H1 (cell line): ENCODE data around the gene ATL3. TPM values are rescaled to one million over a fixed set of nuclear protein-coding genes. Genes with fewer than 3 reads are reported as not detected.

ENCODE experiments used
- CTCF ChIA-PET: fragments of 300-600 bp; sonication (Branson Sonifier 250); formaldehyde crosslinking; loops from one replicate; lab custom pipeline; 2021; ENCODE audit not compliant: partially characterized antibody; lab: Charles Lee
- POLR2A ChIA-PET: fragments of 300-600 bp; sonication (Branson Sonifier 250); formaldehyde crosslinking; loops from one replicate; lab custom pipeline; 2021; ENCODE audit warnings: inconsistent platforms; ENCODE audit not compliant: partially characterized antibody; lab: Charles Lee
- DNase-seq, 2 experiments: peaks; one replicate each; pipeline versions ENCODE4 v3.0.0 to v3.0.0-alpha.2; 2010 to 2022; ENCODE audit warnings: low spot score in 2 of 2, low read depth in 1 of 2, mixed read lengths in 1 of 2
- FAIRE-seq: peaks from 2 replicates; lab custom pipeline; 2011; peaks lifted over from hg19 to GRCh38; lab: Jason Lieb, UNC
- H2AFZ ChIP-seq: 2 replicates; pipeline ENCODE4 v1.8.1; 2012; ENCODE audit warnings: low read length, inconsistent platforms
- H2AK5ac ChIP-seq: 2 replicates; pipeline ENCODE4 v1.6.1; 2013; ENCODE audit warnings: low read depth, low read length
- H2BK120ac ChIP-seq: replicated peaks from 2 replicates; pipeline ENCODE3; 2013; ENCODE audit warnings: low read depth, low read length, inconsistent platforms
- H2BK12ac ChIP-seq: 2 replicates; pipeline ENCODE4 v1.6.1; 2013; ENCODE audit warnings: low read depth, low read length
- H2BK15ac ChIP-seq: 2 replicates; pipeline ENCODE4 v1.6.1; 2013; ENCODE audit warnings: low read length
- H2BK20ac ChIP-seq: 2 replicates; pipeline ENCODE4 v1.6.1; 2013; ENCODE audit warnings: low read length
- H2BK5ac ChIP-seq: 2 replicates; pipeline ENCODE4 v1.6.1; 2013; ENCODE audit warnings: low read depth, low read length
- H3K14ac ChIP-seq: 2 replicates; pipeline ENCODE4 v1.6.1; 2013; ENCODE audit warnings: inconsistent platforms; ENCODE audit not compliant: insufficient read length
- H3K18ac ChIP-seq: 2 replicates; pipeline ENCODE4 v1.6.1; 2013; ENCODE audit warnings: low read length; ENCODE audit errors: extremely low read depth
- H3K23ac ChIP-seq: 2 replicates; pipeline ENCODE4 v1.6.1; 2013; ENCODE audit warnings: inconsistent platforms; ENCODE audit not compliant: insufficient read length
- H3K23me2 ChIP-seq: 2 replicates; pipeline ENCODE4 v1.6.1; 2013; ENCODE audit warnings: low read depth, low read length
- H3K27ac ChIP-seq: 2 replicates; pipeline ENCODE4 v1.6.1; 2011; ENCODE audit warnings: low read depth, low read length, inconsistent platforms
- H3K27me3 ChIP-seq, 4 experiments: replicated peaks in 1 of 4; 1 replicate in 1 of 4; 2 replicates in 3 of 4; pipeline versions ENCODE4 v1.6.1 to v1.8.1; 2011 to 2013; ENCODE audit warnings: low read length in 3 of 4, mild to moderate bottlenecking in 3 of 4, inconsistent platforms in 2 of 4, mixed read lengths in 2 of 4, moderate library complexity in 1 of 4; ENCODE audit not compliant: control insufficient read depth in 3 of 4, insufficient read depth in 3 of 4; ENCODE audit errors: extremely low read depth in 1 of 4
- H3K36me3 ChIP-seq, 4 experiments: 2 replicates each; pipeline versions ENCODE4 v1.6.1 to v1.8.1; 2011 to 2013; ENCODE audit warnings: mild to moderate bottlenecking in 4 of 4, low read length in 3 of 4, moderate library complexity in 2 of 4, control low read depth in 1 of 4, inconsistent platforms in 1 of 4; ENCODE audit not compliant: insufficient read depth in 4 of 4, control insufficient read depth in 2 of 4
- H3K4ac ChIP-seq: replicated peaks from 2 replicates; pipeline ENCODE3; 2013; ENCODE audit warnings: low read length, low read depth, mixed read lengths, inconsistent platforms; ENCODE audit not compliant: insufficient read length
- H3K4me1 ChIP-seq, 4 experiments: replicated peaks in 1 of 4; 1 replicate in 1 of 4; 2 replicates in 3 of 4; pipeline versions ENCODE4 v1.6.1 to v1.8.1; 2011 to 2013; ENCODE audit warnings: low read length in 3 of 4, inconsistent platforms in 2 of 4, mixed read lengths in 1 of 4; ENCODE audit not compliant: insufficient read depth in 4 of 4, control insufficient read depth in 3 of 4
- H3K4me2 ChIP-seq, 2 experiments: 2 replicates each; pipeline versions ENCODE4 v1.6.1 to v1.8.1; 2011 to 2013; ENCODE audit warnings: low read depth in 2 of 2, low read length in 2 of 2, control low read depth in 1 of 2, inconsistent platforms in 1 of 2, mild to moderate bottlenecking in 1 of 2; ENCODE audit not compliant: insufficient read depth in 1 of 2
- H3K4me3 ChIP-seq, 4 experiments: fragments of 200-600, 300-600 bp in 1 of 4; sonication (generic), shearing (Covaris generic), sonication (Bioruptor Twin) in 1 of 4; 2 replicates each; pipeline versions ENCODE4 v1.5.1 to v1.8.1; 2011 to 2016; ENCODE audit warnings: low read length in 4 of 4, low read depth in 3 of 4, control low read depth in 2 of 4, inconsistent platforms in 2 of 4, mild to moderate bottlenecking in 2 of 4, mixed read lengths in 1 of 4, moderate library complexity in 1 of 4; ENCODE audit not compliant: insufficient read depth in 2 of 4; ENCODE audit errors: extremely low read depth in 1 of 4
- H3K56ac ChIP-seq: replicated peaks from 2 replicates; pipeline ENCODE3; 2013; ENCODE audit warnings: low read depth, mild to moderate bottlenecking, mixed read lengths, low read length, inconsistent platforms; ENCODE audit not compliant: insufficient read length
- H3K79me1 ChIP-seq: 2 replicates; pipeline ENCODE4 v1.6.1; 2013; ENCODE audit warnings: low read depth, low read length, control low read depth
- H3K79me2 ChIP-seq, 2 experiments: 2 replicates each; pipeline versions ENCODE4 v1.6.1 to v1.8.1; 2012 to 2013; ENCODE audit warnings: low read length in 2 of 2, mild to moderate bottlenecking in 2 of 2, inconsistent platforms in 1 of 2; ENCODE audit not compliant: insufficient read depth in 2 of 2, control insufficient read depth in 1 of 2
- H3K9ac ChIP-seq, 4 experiments: replicated peaks in 1 of 4; 1 replicate in 1 of 4; 2 replicates in 3 of 4; pipeline versions ENCODE4 v1.6.1 to v1.8.1; 2011 to 2013; ENCODE audit warnings: low read depth in 3 of 4, low read length in 3 of 4, control low read depth in 2 of 4, mild to moderate bottlenecking in 2 of 4, moderate library complexity in 2 of 4, inconsistent platforms in 1 of 4; ENCODE audit errors: extremely low read depth in 1 of 4
- H3K9me3 ChIP-seq, 2 experiments: 2 replicates each; pipeline versions ENCODE4 v1.6.1 to v1.8.1; 2012 to 2013; ENCODE audit warnings: mild to moderate bottlenecking in 2 of 2, moderate library complexity in 2 of 2, control low read depth in 1 of 2, inconsistent platforms in 1 of 2, low read depth in 1 of 2, low read length in 1 of 2, mixed read lengths in 1 of 2; ENCODE audit not compliant: insufficient read depth in 2 of 2
- H4K20me1 ChIP-seq, 2 experiments: replicated peaks in 1 of 2; 2 replicates each; pipeline versions ENCODE3 to v1.8.1; 2011 to 2013; ENCODE audit warnings: inconsistent platforms in 2 of 2, low read length in 2 of 2, mild to moderate bottlenecking in 1 of 2; ENCODE audit not compliant: insufficient read depth in 2 of 2, control insufficient read depth in 1 of 2
- H4K5ac ChIP-seq: 2 replicates; pipeline ENCODE4 v1.6.1; 2013; ENCODE audit warnings: low read length, low read depth, mixed read lengths, inconsistent platforms; ENCODE audit not compliant: insufficient read length
- H4K8ac ChIP-seq: 2 replicates; pipeline ENCODE4 v1.8.0; 2013; ENCODE audit warnings: mild to moderate bottlenecking, moderate library complexity, low read length, inconsistent platforms; ENCODE audit not compliant: insufficient read depth; ENCODE audit errors: extremely low read depth
- H4K91ac ChIP-seq: replicated peaks from 2 replicates; pipeline ENCODE3; 2013; ENCODE audit warnings: low read length, mixed read lengths, inconsistent platforms; ENCODE audit not compliant: insufficient read length
- CEBPB ChIP-seq: IDR thresholded peaks from 2 replicates; pipeline ENCODE4 v1.6.1; 2012; ENCODE audit warnings: low read depth, low read length
- CHD2 ChIP-seq: IDR thresholded peaks from 2 replicates; pipeline ENCODE4 v1.6.1; 2012; ENCODE audit warnings: low read length, improper control_type of control experiment
- CTBP2 ChIP-seq: IDR thresholded peaks from 2 replicates; pipeline ENCODE4 v1.7.0; 2011; ENCODE audit warnings: borderline replicate concordance, mild to moderate bottlenecking, moderate library complexity, mixed read lengths, low read length; ENCODE audit not compliant: insufficient read depth, insufficient read length
- GTF2F1 ChIP-seq: IDR thresholded peaks from 2 replicates; pipeline ENCODE4 v1.6.1; 2012; ENCODE audit warnings: low read depth, low read length, improper control_type of control experiment, borderline replicate concordance
- JUN ChIP-seq: IDR thresholded peaks from 2 replicates; pipeline ENCODE4 v1.6.1; 2011; ENCODE audit warnings: low read depth, mild to moderate bottlenecking, improper control_type of control experiment, low read length
- MAFK ChIP-seq: IDR thresholded peaks from 2 replicates; pipeline ENCODE4 v1.6.1; 2012; ENCODE audit warnings: low read depth, mild to moderate bottlenecking, improper control_type of control experiment, low read length
- NRF1 ChIP-seq: IDR thresholded peaks from 2 replicates; pipeline ENCODE4 v1.6.1; 2011; ENCODE audit warnings: mild to moderate bottlenecking, low read depth, low read length, improper control_type of control experiment
- PHF8 ChIP-seq: fragments of 200-600 bp; sonication (generic); conservative IDR thresholded peaks from 2 replicates; pipeline ENCODE4 v1.7.1; 2012; ENCODE audit warnings: low read depth, mild to moderate bottlenecking, inconsistent platforms, low read length, moderate library complexity
- POU5F1 ChIP-seq: IDR thresholded peaks from 2 replicates; pipeline ENCODE4 v1.6.1; 2011; ENCODE audit warnings: low read depth, mild to moderate bottlenecking, low read length, moderate library complexity
- RNF2 ChIP-seq: fragments of 200-900, 300-1000 bp; sonication (generic); IDR thresholded peaks from 2 replicates; pipeline ENCODE4 v1.7.1; 2016; ENCODE audit warnings: borderline replicate concordance, low read depth, mild to moderate bottlenecking, antibody characterized with exemption, low read length; ENCODE audit not compliant: poor library complexity, severe bottlenecking; ENCODE audit errors: missing control alignments
- SIN3A ChIP-seq, 2 experiments: IDR thresholded peaks in 1 of 2; conservative IDR thresholded peaks in 1 of 2; 2 replicates each; pipeline ENCODE4 v1.6.1; 2011 to 2012; ENCODE audit warnings: low read length in 2 of 2, improper control_type of control experiment in 1 of 2, low read depth in 1 of 2, mild to moderate bottlenecking in 1 of 2
- TBP ChIP-seq: IDR thresholded peaks from 2 replicates; pipeline ENCODE4 v1.6.1; 2011; ENCODE audit warnings: low read depth, low read length, improper control_type of control experiment
- WGBS, 2 experiments: shearing (Covaris generic) in 1 of 2; methylation state at CpG; one replicate each; pipeline versions ENCODE4 v1.1.6 to v1.1.7; 2013 to 2015; ENCODE audit warnings: low lambda C conversion rate in 2 of 2, mixed read lengths in 2 of 2, inconsistent platforms in 1 of 2, low coverage in 1 of 2, missing lambda C conversion rate in 1 of 2; ENCODE audit not compliant: insufficient replicate concordance in 2 of 2, insufficient coverage in 1 of 2, insufficient read length in 1 of 2; ENCODE audit errors: extremely low coverage in 1 of 2, missing lambda C conversion rate in 1 of 2; 5-methylcytosine and 5-hydroxymethylcytosine counted together
- polyA plus RNA-seq, 7 experiments: library from polyadenylated mRNA; depleted of rRNA in 3 of 7; stranded (reverse) in 5 of 7; unstranded in 2 of 7; fragments of >200 nt in 5 of 7; fragments of 200-250 nt in 2 of 7; gene quantifications; 1 replicate in 5 of 7; 2 replicates in 1 of 7; 4 replicates in 1 of 7; pipeline versions ENCODE4 v1.2.1 to v1.2.3, GENCODE V29; 2011 to 2013; ENCODE audit warnings: missing spikeins in 2 of 7, mixed read lengths in 2 of 7
- total RNA-seq: library from RNA; stranded (reverse); fragmentation: NEBNext Ultra II Directional; extraction: Animal tissue kit (Norgen Biotek cat#: 25700); gene quantifications from 2 replicates; pipeline ENCODE4 v1.2.1, GENCODE V29; 2021
- TF ChIP-seq, protein P1 (sequence below): IDR thresholded peaks from 2 replicates; pipeline ENCODE4 v1.6.1; 2012; ENCODE audit warnings: inconsistent platforms

ATL3 gene
- total and polyA plus RNA-seq, 2 of the 8 experiments (the other 6 are each of a cell fraction or from before 2014, with no cell fraction given), result 7.8 to 24.5 TPM

DNA sequence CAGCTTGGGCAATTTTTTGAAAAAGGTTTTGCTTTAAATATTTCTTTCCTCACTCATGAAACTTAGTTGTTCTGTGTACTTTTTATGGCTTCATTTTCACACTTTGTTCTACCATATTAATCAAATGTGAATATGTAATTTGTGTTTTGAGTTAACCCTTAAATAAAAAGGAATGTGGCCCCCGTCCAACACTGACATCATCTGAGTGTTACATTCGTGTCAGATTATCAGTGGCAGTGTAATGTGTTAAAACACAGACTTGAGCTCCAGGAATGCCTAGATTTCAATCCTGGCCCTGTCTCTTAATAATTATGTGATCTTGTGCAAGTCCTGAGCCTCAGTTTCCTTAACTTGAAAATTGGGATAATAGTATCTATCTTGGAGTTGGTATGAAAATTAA lies 15.8 kb upstream of the ATL3 start:
- no peak overlapping the region for H3K4me2 ChIP-seq
- H3K4me1 ChIP-seq, result peaks cover 0 to 11% (median 7%) of the 10 kb centered on the region in 4 experiments; a peak in 4 of 7 replicates
- no peak overlapping the region for H2AFZ ChIP-seq
- H3K4me3 ChIP-seq, result no peak overlapping the region
- H4K20me1 ChIP-seq, result peaks cover 15 to 16% of the 10 kb centered on the region in 2 experiments
- H4K91ac ChIP-seq, result no peak overlapping the region
- no peak overlapping the region for H4K8ac ChIP-seq
- no peaks in the 10 kb centered on the region; a peak in 1 of 8 replicates for H3K36me3 ChIP-seq
- no peaks in the 10 kb centered on the region for H3K27me3 ChIP-seq
- 86% methylated on average over 2 of the region's 2 CpGs; no CpG with 5 or more reads in 1 of the 2 experiments for WGBS, 2 experiments
- H2BK5ac ChIP-seq, result no peak overlapping the region
- no peak overlapping the region for H3K23ac ChIP-seq
- FAIRE-seq, result no peak
- no peak overlapping the region for H3K4ac ChIP-seq
- no peak for DNase-seq
- no peak overlapping the region for H2AK5ac ChIP-seq
- no peak overlapping the region for H3K9ac ChIP-seq
- no peak overlapping the region for H3K14ac ChIP-seq
- no peaks in the 10 kb centered on the region for H3K9me3 ChIP-seq
- no peak overlapping the region for H3K56ac ChIP-seq
- H3K27ac ChIP-seq, result no peak overlapping the region
- POLR2A ChIA-PET, result interaction anchor here (0.9 to 1.9 kb wide), 4 partner anchors 8 to 56 kb away, joined by 3 to 5 read pairs (median 4); partner anchors contain the start of gene ATL3
- H2BK120ac ChIP-seq, result no peak overlapping the region
- H3K23me2 ChIP-seq, result peaks cover 7% of the 10 kb centered on the region
- H2BK20ac ChIP-seq, result no peak overlapping the region
- no peak overlapping the region for H4K5ac ChIP-seq
- H3K79me1 ChIP-seq, result no peaks in the 10 kb centered on the region; the same call in 1 of the 2 replicates
- CTCF ChIA-PET, result interaction anchor here (0.7 to 1.2 kb wide), 3 partner anchors 11 to 879 kb away, joined by 3 to 4 read pairs (median 4); partner anchors contain the start of gene ATL3
- H2BK15ac ChIP-seq, result no peak overlapping the region
- H3K18ac ChIP-seq, result no peak overlapping the region
- no peak overlapping the region for H2BK12ac ChIP-seq
- peaks cover 22 to 97% of the 10 kb centered on the region in 2 experiments; a peak in 3 of 4 replicates for H3K79me2 ChIP-seq
- TF ChIP-seq POU5F1 (no peak), RNF2 (no peak), SIN3A (conservative IDR thresholded peaks at IDR 0.05 in 1 of 2, IDR thresholded peaks at IDR 0.05 in 1 of 2; ENCODE audit: low read depth in 1 of 2, low read length in 2 of 2) (no peak), NRF1 (no peak), JUN (no peak), GTF2F1 (no peak), CTBP2 (no peak), CEBPB (no peak), TBP (no peak), MAFK (no peak), PHF8 (no peak), CHD2 (no peak)
- TF ChIP-seq, protein P1, sequence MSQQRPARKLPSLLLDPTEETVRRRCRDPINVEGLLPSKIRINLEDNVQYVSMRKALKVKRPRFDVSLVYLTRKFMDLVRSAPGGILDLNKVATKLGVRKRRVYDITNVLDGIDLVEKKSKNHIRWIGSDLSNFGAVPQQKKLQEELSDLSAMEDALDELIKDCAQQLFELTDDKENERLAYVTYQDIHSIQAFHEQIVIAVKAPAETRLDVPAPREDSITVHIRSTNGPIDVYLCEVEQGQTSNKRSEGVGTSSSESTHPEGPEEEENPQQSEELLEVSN, result no peak
